GM23248 (cell line): ENCODE data around the gene CROCC2.

Experiments
- EZH2 ChIP-seq: fragments of 200-600 bp; sonication (generic); IDR thresholded peaks from 2 replicates; pipeline ENCODE4 v1.6.1; 2018; ENCODE audit warnings: antibody characterized with exemption, mild to moderate bottlenecking; ENCODE audit not compliant: insufficient read depth, poor library complexity, severe bottlenecking
- EZH2phosphoT487 ChIP-seq: fragments of 200-600 bp; sonication (generic); IDR thresholded peaks from 2 replicates; pipeline ENCODE4 v1.6.1; 2018; ENCODE audit warnings: antibody characterized with exemption, moderate library complexity, mild to moderate bottlenecking, low read depth; ENCODE audit not compliant: insufficient read depth

DNA sequence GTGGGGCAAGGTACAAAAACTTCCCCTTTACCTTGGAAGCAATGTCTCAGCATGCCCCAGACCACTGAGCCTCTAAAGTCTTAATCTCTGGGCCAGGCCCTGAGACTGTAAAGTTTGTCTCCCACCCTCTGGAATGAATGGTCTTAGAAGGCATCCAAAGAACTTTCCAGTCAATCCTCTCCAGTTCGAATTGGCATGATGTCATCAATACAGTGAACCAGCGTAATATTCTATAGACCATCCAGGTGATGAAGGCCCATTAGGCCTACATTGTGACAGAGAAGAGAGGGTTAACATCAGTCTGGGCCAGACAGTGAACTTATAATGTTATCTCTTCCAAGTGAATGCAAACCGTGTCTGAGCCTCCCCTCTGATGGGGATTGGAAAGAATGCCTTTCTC, 21.4 kb upstream of the CROCC2 start:
- TF ChIP-seq EZH2phosphoT487: no peak
- TF ChIP-seq EZH2: no peak
